ENCODE results near the gene LRRN4. TPM values are rescaled to one million over a fixed set of nuclear protein-coding genes. Genes with fewer than 3 reads are reported as not detected.
A peak's percentile ranks its signal among the peaks of the same experiment; 100 is the strongest.

Gene LRRN4
- total and polyA plus RNA-seq, 2 experiments from 2014 or later = 135 to 227 TPM

DNA sequence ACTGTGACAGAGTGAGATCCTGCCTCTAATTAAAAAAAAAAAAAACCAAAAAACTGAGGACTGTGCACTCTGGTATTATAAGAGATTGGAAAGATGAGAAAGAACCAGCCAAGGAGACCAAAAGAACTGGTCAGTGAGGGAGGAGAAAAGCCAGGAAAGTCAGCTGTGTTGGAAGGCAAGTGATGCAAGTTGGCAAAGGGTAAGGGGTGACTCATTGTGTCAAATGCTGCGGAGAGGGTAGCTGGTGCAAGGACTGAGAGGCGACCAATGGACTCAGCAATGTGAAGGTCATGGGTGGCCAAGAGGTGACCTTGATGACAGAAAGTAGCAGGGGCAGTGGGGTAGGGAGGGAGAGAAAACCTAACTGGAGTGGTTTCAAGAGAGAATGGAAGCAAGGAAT is 27.4 kb upstream of the LRRN4 start:
- Histone ChIP-seq H3K27ac (no peak overlapping the region), H3K4me1 (ENCODE audit: low read depth) (peaks cover 5% of the 10 kb centered on the region), H3K27me3 (no peaks in the 10 kb centered on the region), H3K4me3 (no peak overlapping the region), H3K36me3 (peaks cover 16% of the 10 kb centered on the region), H3K9me3 (ENCODE audit: low read depth) (no peaks in the 10 kb centered on the region)
- DNase-seq (ENCODE audit: low read depth in 1 of 2, low spot score in 1 of 2) = peak in 1 of 2 donors; percentile 65
- TF ChIP-seq, protein P1, sequence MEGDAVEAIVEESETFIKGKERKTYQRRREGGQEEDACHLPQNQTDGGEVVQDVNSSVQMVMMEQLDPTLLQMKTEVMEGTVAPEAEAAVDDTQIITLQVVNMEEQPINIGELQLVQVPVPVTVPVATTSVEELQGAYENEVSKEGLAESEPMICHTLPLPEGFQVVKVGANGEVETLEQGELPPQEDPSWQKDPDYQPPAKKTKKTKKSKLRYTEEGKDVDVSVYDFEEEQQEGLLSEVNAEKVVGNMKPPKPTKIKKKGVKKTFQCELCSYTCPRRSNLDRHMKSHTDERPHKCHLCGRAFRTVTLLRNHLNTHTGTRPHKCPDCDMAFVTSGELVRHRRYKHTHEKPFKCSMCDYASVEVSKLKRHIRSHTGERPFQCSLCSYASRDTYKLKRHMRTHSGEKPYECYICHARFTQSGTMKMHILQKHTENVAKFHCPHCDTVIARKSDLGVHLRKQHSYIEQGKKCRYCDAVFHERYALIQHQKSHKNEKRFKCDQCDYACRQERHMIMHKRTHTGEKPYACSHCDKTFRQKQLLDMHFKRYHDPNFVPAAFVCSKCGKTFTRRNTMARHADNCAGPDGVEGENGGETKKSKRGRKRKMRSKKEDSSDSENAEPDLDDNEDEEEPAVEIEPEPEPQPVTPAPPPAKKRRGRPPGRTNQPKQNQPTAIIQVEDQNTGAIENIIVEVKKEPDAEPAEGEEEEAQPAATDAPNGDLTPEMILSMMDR (IDR thresholded peaks at IDR 0.05; ENCODE audit: low read depth, low read length) = no peak

DNA sequence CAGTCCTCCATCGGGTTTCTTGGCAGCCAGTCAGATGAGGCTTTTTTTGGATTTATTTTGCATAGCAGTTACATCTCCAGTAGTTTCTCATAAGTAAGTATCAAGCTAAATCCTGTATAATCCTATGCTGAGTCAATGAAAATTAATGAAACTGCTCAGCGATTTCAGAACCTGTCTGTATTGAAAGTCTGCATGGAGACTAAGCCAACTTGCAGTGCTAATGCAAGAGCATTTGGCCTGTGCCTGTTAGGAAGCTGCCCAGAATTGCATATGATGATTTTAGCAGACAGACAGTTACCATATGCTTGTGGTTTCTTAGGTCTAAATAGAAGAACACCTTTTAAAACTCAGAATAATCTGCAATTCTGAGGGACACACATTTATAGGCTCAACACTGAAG is 25.2 kb upstream of the LRRN4 start:
- Histone ChIP-seq H3K9me3 (ENCODE audit: low read depth) (no peaks in the 10 kb centered on the region), H3K4me1 (ENCODE audit: low read depth) (peaks cover 27% of the 10 kb centered on the region), H3K36me3 (peaks cover 6% of the 10 kb centered on the region), H3K27me3 (no peaks in the 10 kb centered on the region), H3K27ac (no peak overlapping the region), H3K4me3 (no peak overlapping the region)
- DNase-seq (ENCODE audit: low read depth in 1 of 2, low spot score in 1 of 2) = no peak
- TF ChIP-seq, protein P1 (IDR thresholded peaks at IDR 0.05; ENCODE audit: low read depth, low read length) = no peak

DNA sequence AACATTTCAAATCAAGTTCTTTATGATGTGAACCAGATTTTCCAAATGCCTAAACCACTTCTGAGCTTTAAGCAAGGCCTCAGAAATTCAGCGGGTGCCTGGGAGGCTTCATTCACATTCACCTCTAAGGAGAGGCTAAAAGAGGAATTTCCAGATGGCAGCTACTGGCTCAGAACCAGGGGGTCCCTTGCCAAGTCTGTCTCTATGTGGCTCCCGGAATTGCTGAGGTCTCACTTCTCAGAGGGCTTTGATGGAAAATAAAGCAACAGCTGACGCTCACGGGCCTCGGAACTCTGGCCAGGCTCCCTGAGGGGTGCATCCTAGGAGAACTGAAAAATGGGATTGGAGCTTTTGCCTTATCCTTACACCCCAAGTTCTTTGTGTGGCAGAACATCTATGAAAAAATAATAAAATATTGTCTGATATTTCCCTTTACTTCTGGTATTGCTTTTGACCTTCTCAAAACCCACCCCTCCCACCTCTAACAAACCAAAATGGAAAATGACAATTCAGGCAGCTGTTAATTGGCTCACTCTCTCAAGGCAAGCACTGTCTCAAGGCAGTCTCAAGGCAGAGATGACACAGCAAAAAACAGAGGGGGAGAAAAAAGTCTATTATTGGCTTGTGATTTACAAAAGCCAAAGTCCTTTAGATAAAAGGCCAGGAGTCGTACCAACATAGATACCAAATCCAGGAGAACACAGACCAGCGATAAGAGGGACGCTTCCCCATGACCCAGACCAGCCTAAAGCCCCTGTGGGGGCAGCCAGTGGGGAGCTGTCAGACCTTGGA is 21.8 kb upstream of the LRRN4 start:
- no peaks in the 10 kb centered on the region for H3K27me3 ChIP-seq
- peak in 1 of 2 donors; percentile 51 for DNase-seq (ENCODE audit: low read depth in 1 of 2, low spot score in 1 of 2)
- TF ChIP-seq, protein P1 (IDR thresholded peaks at IDR 0.05; ENCODE audit: low read depth, low read length) = no peak
- no peak overlapping the region for H3K4me3 ChIP-seq
- peak overlapping the region; percentile 94 for H3K27ac ChIP-seq
- no peaks in the 10 kb centered on the region for H3K9me3 ChIP-seq (ENCODE audit: low read depth)
- H3K4me1 ChIP-seq (ENCODE audit: low read depth) = peaks cover 43% of the 10 kb centered on the region
- no peaks in the 10 kb centered on the region for H3K36me3 ChIP-seq

DNA sequence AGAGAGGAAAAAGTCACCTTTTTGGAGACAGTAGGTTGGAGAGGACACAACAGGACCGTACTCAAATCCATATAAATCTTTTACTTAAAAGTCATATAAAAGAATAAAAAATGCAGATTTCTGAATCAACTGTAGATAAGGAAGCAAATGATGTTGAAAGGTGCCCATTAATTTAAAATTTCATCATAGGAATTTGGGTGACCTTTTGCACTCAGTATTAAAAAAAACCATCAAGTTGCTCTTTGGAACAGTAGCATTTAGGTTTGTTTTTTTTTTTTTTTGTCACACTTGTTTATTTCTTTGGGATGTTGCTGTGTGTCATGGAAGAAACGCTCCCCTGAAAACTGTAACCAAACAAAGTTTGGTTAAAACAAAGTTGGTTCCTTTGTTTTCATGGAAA is 20.9 kb upstream of the LRRN4 start:
- Histone ChIP-seq H3K27me3 (no peaks in the 10 kb centered on the region), H3K27ac (peak overlapping the region; percentile 94), H3K4me1 (ENCODE audit: low read depth) (peaks cover 38% of the 10 kb centered on the region), H3K4me3 (no peak overlapping the region), H3K36me3 (no peaks in the 10 kb centered on the region), H3K9me3 (ENCODE audit: low read depth) (no peaks in the 10 kb centered on the region)
- no peak for DNase-seq (ENCODE audit: low read depth in 1 of 2, low spot score in 1 of 2)
- TF ChIP-seq, protein P1 (IDR thresholded peaks at IDR 0.05; ENCODE audit: low read depth, low read length) = no peak

DNA sequence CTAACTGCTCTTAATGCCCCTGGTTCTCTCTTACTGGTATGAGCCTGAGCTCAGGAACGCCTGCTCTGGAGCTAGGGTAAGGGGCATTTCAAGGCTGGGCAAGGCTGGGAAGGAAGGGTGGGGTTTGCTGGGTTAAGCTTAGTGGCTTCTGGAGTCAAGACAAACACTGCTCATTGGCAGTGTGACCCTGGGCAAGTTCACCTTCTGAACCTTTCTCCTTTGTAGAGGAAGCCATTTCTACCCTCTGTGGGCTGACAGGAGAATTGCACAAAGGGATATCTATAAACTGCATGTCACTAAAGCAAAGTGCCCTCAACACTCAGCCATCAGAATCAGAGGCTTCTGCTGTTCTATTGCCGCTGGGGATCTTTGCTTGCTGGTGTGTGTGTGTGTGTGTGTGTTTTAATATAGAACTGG is 20.3 kb upstream of the LRRN4 start:
- DNase-seq (ENCODE audit: low read depth in 1 of 2, low spot score in 1 of 2) = peak in 1 of 2 donors; percentile 83
- H3K4me3 ChIP-seq = no peak overlapping the region
- TF ChIP-seq, protein P1 (IDR thresholded peaks at IDR 0.05; ENCODE audit: low read depth, low read length) = peak; percentile 44

More for the DNA sequence above, 20.3 kb upstream of the LRRN4 start:
- Histone ChIP-seq H3K4me1 (ENCODE audit: low read depth) (peaks cover 38% of the 10 kb centered on the region), H3K27ac (peak overlapping the region; percentile 94), H3K27me3 (no peaks in the 10 kb centered on the region), H3K9me3 (ENCODE audit: low read depth) (no peaks in the 10 kb centered on the region), H3K36me3 (no peaks in the 10 kb centered on the region)
